ENCODE data around the gene XPO5. TPM values are rescaled to one million over a fixed set of nuclear protein-coding genes. Genes with fewer than 3 reads are reported as not detected.

XPO5 gene
- total RNA-seq, 1 experiment from 2014 or later: 97.8 TPM

DNA sequence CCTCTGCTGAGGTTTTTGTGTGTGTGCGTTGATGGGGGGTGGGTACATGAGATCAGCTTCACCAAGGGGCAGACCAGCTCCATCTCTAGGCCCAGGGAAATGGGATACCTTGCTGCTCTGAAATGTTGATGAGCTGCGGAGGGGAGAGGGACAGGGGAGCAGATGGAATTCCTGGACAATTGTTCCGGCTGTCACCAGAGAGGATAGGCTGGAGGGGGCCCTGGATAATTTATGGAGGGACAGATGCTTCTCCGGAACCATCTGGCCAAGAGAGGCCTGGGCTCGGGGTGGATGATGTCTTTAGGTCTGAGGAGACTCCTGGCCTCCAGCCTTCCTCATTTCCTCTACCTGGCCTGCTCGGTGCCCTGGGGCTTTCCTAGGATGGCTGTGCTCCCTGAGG is 100.3 kb downstream of the XPO5 start:
- ATAC-seq: no peak
- Mint-ChIP-seq H3K4me3 (no peak overlapping the region), H3K27ac (no peak overlapping the region), H3K4me1 (peaks cover 29% of the 10 kb centered on the region), H3K36me3 (no peaks in the 10 kb centered on the region), H3K9me3 (no peaks in the 10 kb centered on the region), H3K27me3 (ENCODE audit: low read depth) (no peaks in the 10 kb centered on the region; the same call in 1 of the 2 replicates)
- DNase-seq (ENCODE audit: low spot score): no peak
- ChIA-PET POLR2A (no interaction called here), CTCF (interaction anchor here (0.6 to 1.3 kb wide), 2 partner anchors 18 to 21 kb away, joined by 4 read pairs; no protein-coding TSS in a partner anchor)
- TF ChIP-seq PRRX2 (CRISPR knock-in tag; IDR thresholded peaks at IDR 0.05): no peak
- TF ChIP-seq, protein P1, sequence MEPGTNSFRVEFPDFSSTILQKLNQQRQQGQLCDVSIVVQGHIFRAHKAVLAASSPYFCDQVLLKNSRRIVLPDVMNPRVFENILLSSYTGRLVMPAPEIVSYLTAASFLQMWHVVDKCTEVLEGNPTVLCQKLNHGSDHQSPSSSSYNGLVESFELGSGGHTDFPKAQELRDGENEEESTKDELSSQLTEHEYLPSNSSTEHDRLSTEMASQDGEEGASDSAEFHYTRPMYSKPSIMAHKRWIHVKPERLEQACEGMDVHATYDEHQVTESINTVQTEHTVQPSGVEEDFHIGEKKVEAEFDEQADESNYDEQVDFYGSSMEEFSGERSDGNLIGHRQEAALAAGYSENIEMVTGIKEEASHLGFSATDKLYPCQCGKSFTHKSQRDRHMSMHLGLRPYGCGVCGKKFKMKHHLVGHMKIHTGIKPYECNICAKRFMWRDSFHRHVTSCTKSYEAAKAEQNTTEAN (CRISPR knock-in tag; IDR thresholded peaks at IDR 0.05): no peak
- no peak for TF ChIP-seq ZNF232 (CRISPR knock-in tag; IDR thresholded peaks at IDR 0.05)
- TF ChIP-seq, protein P2, sequence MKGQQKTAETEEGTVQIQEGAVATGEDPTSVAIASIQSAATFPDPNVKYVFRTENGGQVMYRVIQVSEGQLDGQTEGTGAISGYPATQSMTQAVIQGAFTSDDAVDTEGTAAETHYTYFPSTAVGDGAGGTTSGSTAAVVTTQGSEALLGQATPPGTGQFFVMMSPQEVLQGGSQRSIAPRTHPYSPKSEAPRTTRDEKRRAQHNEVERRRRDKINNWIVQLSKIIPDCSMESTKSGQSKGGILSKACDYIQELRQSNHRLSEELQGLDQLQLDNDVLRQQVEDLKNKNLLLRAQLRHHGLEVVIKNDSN (CRISPR knock-in tag; IDR thresholded peaks at IDR 0.05): no peak
- TF ChIP-seq ARID4B (CRISPR knock-in tag; IDR thresholded peaks at IDR 0.05; ENCODE audit: borderline replicate concordance): no peak
- TF ChIP-seq ZNF121 (CRISPR knock-in tag; IDR thresholded peaks at IDR 0.05): no peak
- TF ChIP-seq, protein P3, sequence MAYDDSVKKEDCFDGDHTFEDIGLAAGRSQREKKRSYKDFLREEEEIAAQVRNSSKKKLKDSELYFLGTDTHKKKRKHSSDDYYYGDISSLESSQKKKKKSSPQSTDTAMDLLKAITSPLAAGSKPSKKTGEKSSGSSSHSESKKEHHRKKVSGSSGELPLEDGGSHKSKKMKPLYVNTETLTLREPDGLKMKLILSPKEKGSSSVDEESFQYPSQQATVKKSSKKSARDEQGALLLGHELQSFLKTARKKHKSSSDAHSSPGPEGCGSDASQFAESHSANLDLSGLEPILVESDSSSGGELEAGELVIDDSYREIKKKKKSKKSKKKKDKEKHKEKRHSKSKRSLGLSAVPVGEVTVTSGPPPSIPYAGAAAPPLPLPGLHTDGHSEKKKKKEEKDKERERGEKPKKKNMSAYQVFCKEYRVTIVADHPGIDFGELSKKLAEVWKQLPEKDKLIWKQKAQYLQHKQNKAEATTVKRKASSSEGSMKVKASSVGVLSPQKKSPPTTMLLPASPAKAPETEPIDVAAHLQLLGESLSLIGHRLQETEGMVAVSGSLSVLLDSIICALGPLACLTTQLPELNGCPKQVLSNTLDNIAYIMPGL (CRISPR knock-in tag; IDR thresholded peaks at IDR 0.05): no peak
- no peak for TF ChIP-seq RORB (CRISPR knock-in tag; IDR thresholded peaks at IDR 0.05)
- TF ChIP-seq NFATC4 (CRISPR knock-in tag; IDR thresholded peaks at IDR 0.05): no peak
- TF ChIP-seq TEAD4 (CRISPR knock-in tag; IDR thresholded peaks at IDR 0.05): no peak

DNA sequence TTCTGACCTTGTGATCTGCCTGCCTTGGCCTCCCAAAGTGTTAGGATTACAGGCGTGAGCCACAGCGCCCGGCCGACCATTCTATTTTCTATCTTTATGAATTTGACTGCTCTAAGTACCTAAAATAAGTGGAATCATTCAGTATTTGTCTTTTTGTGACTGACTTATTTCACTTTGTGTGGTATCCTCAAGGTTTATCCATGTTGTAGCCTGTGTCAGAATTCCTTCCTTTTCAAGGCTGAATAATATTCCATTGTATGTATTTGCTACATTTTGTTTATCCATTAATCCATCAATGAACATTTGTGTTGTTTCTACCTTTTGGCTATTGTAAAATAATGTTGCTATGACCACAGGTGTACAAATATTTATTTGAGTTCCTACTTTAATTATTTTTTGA is 103.3 kb downstream of the XPO5 start:
- Mint-ChIP-seq H3K36me3 (no peaks in the 10 kb centered on the region), H3K4me1 (peaks cover 18% of the 10 kb centered on the region)
- TF ChIP-seq, protein P4, sequence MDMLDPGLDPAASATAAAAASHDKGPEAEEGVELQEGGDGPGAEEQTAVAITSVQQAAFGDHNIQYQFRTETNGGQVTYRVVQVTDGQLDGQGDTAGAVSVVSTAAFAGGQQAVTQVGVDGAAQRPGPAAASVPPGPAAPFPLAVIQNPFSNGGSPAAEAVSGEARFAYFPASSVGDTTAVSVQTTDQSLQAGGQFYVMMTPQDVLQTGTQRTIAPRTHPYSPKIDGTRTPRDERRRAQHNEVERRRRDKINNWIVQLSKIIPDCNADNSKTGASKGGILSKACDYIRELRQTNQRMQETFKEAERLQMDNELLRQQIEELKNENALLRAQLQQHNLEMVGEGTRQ (CRISPR knock-in tag; IDR thresholded peaks at IDR 0.05): no peak

More for the DNA sequence above, 103.3 kb downstream of the XPO5 start:
- Mint-ChIP-seq H3K27ac (no peak overlapping the region), H3K9me3 (no peaks in the 10 kb centered on the region), H3K4me3 (no peak overlapping the region), H3K27me3 (ENCODE audit: low read depth) (no peaks in the 10 kb centered on the region; the same call in 1 of the 2 replicates)
- ATAC-seq (no peak), DNase-seq (ENCODE audit: low spot score) (no peak)
- CTCF ChIA-PET: no interaction called here
- POLR2A ChIA-PET: no interaction called here

Other genes with a start within 250 kb of the XPO5 start
- 19.0 to 24.3 TPM (median 19.7 TPM) in 3 replicates for gene ZNF318, start 206.4 kb downstream of the XPO5 start, total RNA-seq (2021)
- gene ABCC10, start 148.5 kb downstream of the XPO5 start, total RNA-seq (2021): 23.8 to 26.6 TPM (median 25.5 TPM) in 3 replicates
- gene DLK2, start 120.5 kb downstream of the XPO5 start, total RNA-seq (2021): 0.18 to 0.81 TPM (median 0.37 TPM) in 3 replicates
- 40.2 to 40.8 TPM (median 40.4 TPM) in 3 replicates for gene TJAP1, start 98.5 kb downstream of the XPO5 start, total RNA-seq (2021)
- 0.73 to 1.4 TPM (median 0.76 TPM) in 3 replicates for gene LRRC73, start 65.7 kb downstream of the XPO5 start, total RNA-seq (2021)
- gene YIPF3, start 59.1 kb downstream of the XPO5 start, total RNA-seq (2021): 79.1 to 82.4 TPM (median 81.3 TPM) in 3 replicates
- 32.8 to 46.6 TPM (median 34.2 TPM) in 3 replicates for gene POLR1C, start 58.9 kb downstream of the XPO5 start, total RNA-seq (2021)
- gene POLH, start 147 bp upstream of the XPO5 start, total RNA-seq (2021): 17.5 to 28.0 TPM (median 20.6 TPM) in 3 replicates
- gene GTPBP2, start 53.2 kb upstream of the XPO5 start, total RNA-seq (2021): 61.1 to 76.4 TPM (median 63.4 TPM) in 3 replicates
- 28.6 to 31.6 TPM (median 30.1 TPM) in 3 replicates for gene MAD2L1BP, start 59.8 kb upstream of the XPO5 start, total RNA-seq (2021)
- gene RSPH9, start 69.0 kb upstream of the XPO5 start, total RNA-seq (2021): 0.16 to 0.35 TPM (median 0.32 TPM) in 3 replicates
- 58.6 to 61.6 TPM (median 59.1 TPM) in 3 replicates for gene MRPS18A, start 111.8 kb upstream of the XPO5 start, total RNA-seq (2021)
- gene VEGFA, start 194.2 kb upstream of the XPO5 start, total RNA-seq (2021): 41.9 to 44.4 TPM (median 43.8 TPM) in 3 replicates

Data from WTC11 (cell line).